Inflammatory macrophage treated with lipopolysaccharide for 4 hours (primary cell): ENCODE measurements around the gene PRSS16.
"Not testable (repeated sequence)": the region's sequence is repeated elsewhere in the genome, so short reads cannot be mapped to it uniquely, and the experiment has no call there.

Experiments used
- DNase-seq: peaks from one replicate; pipeline ENCODE4 v3.0.0-alpha.2; 2020

Gene PRSS16

DNA sequence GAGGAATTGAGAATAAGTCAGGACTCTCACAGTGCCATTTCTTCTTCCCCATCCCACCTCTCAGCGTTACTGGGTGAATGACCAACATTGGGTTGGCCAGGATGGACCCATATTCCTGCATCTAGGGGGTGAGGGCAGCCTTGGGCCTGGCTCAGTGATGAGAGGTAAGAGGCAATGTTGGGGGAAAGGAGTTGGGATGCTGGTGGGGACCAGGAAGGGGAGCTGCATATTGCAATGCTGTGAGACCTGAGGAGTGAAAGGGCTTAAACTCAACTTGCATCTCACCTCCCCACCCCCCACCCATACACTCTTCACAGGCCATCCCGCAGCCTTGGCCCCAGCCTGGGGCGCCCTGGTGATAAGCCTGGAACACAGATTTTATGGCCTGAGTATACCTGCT is 1.3 kb downstream of the PRSS16 start:
- DNase-seq = no peak

DNA sequence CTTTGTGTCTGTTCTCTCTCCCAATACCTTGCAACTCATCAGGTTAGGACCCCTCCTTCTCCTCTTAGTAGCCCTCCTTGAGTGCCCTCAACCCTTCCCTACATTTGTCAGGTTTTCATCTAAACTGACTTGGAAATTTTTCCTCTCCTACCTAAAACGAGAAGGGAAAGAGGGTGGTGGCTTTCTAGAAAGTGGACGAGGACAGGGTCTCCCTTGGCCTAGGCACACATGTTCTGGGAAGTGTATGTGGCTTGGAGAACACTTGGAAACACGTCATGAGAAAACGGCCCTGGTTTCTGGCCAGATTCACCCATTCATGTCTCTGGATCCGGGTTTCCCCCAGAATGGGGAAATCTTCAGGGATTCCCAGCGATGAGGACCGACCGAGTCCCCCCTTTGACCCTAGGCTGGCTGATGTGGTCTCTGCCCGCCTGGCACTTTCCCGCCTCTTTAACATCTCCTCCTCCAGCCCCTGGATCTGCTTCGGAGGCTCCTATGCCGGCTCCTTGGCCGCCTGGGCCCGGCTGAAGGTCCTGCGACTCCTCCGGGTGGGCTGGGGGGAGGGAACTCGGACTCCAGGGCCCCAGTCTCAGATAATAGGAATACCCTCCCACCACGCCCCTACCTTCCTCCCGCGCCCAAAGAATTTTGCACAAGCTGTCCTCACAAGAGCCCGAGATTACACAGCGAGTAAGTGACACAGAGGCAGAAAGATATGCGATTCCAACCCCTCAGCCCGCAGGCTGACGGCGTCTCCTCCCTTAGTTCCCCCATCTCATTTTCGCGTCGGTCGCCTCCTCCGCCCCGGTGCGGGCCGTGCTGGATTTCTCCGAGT is 3.0 kb downstream of the PRSS16 start:
- DNase-seq = no peak

DNA sequence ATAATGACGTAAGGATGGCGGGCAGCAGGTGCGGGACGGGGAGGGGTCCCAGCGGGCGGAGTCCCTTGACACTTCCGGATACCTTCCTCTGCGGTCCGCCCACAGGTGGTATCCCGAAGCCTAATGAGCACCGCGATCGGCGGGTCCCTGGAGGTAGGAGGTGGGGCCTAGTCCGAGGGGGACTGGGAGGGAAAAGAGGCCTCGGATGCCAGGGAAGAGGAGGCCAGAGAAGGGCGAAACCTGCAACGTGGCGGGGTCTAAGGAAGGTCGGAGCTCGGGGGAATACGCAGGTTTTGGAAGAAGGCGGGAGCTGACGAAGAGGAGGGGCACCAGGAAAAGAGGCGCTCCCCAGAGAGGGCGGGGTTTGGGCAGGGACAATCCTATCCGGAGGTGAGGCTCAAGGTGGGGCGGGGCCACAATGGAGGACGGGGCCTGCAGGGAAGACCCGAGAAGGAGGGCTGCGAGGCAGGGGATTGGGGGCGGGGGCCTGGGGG is 3.7 kb downstream of the PRSS16 start:
- no peak for DNase-seq

DNA sequence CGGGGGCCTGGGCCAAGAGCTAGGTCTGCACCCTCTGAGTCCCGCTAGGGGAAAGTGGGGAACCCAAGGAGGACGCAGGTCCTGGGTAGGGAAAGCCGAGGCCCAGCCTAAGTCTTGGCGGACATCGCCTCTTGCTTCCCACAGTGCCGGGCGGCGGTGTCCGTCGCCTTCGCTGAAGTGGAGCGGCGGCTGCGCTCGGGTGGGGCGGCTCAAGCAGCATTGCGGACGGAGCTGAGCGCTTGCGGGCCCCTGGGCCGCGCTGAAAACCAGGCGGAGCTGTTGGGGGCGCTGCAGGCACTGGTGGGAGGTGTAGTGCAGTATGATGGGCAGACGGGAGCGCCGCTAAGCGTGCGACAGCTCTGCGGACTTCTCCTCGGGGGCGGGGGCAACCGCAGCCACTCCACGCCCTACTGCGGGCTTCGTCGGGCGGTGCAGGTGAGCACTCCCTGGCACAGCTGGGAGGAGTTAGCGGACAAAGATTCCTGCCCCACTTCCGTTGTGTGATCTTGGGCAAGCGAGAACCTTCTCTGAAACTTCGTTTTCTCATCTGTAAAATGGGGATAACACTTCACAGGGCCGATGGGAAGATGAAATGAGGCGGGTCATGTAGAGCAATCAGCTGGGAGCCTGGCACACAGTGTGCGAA is 4.2 kb downstream of the PRSS16 start:
- no peak for DNase-seq

DNA sequence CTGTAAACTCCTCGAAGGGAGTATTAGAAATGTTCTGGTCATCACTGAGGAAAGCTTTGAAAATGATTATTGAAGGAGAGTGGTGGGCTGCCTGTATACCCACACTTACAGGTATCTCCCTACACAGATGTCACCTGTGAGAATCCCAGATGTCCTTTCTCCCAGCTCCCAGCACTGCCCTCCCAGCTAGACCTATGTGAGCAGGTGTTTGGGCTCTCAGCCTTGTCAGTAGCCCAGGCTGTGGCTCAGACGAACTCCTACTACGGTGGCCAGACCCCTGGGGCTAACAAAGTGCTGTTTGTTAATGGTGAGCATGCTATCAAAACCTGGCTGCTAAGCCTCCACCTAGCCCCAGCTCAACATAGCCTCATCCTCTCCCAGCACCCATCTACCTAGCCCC is 7.1 kb downstream of the PRSS16 start:
- no peak for DNase-seq

DNA sequence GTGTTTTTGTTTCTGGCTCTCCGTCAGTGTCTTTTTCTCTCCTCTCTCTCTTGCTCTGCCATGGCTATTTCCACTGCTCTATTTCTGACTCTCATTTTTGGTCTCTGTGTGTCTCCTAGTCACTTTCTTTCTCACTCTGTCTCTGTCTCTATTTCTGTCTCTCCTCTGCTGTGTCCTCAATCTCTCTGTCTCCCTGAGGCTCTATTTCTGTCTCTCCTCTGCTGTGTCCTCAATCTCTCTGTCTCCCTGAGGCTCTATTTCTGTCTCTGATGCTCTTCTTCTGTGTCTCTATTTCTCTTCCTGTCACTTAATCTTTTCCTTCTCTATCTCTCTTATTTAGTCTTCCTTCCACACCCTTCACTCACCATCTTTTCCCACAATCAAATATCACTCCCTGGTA is 8.4 kb downstream of the PRSS16 start:
- no peak for DNase-seq

DNA sequence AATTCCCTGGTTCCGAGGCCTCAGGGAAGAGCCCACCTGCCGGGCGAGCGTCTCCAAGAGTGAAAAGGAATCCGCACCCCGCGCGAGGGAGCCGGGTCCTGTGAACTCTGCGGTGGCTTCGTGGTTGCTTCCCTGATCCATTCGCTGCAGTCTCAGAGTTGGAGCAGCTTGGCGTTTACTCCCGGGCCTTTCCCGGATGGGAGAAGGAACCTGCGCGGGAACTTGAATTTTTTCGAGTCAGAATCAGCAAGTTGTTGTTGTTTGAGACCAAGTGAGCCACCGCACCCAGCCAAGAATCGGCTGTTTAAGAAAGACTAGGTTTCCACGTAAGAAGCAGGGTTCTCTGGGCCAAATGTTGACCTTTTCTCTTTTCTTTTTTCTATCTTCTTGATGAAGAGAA is 12.9 kb downstream of the PRSS16 start:
- no peak for DNase-seq

DNA sequence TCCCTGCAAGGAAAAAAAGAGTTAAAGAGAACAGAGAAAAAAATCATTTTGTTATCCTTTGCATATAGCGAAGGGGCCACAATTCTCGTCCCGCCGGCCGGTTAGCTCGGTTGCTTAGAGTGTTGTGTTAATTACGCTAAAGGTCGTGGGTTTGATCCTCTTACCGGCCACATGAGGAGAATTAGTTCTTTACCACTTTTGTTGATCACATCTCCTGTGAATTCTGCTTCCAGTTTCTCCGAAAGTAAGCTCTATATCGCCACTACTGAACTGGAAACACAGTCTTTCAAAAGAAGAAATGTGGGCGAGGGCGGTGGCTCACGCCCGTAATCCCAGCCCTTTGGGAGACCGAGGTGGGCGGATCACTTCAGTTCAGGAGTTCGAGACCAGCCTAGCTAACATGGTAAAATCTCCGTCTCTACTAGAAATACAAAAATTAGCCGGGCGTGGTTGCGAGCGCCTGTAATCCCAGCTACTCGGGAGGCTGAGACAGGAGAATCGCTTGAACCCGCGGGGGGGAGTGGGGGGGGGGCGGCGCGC is 13.4 kb downstream of the PRSS16 start:
- no peak for DNase-seq

DNA sequence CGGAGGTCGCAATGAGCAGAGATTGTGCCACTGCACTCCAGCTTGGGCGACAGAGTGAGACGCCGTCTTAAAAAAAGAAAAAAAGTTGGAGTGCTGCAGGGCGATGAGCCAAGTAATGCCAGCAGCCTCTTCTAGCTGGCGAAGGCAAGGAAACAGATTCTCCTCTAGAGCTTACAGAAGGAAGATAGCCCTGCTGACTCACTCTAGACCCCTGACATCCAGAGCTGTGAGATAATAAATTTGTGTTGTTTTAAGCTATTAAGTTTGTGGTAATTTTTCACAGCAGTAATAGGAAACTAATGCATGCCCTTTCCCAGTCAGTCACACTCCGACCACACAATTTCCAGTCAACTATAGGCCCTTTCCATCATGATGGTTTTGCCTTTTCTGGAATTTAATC is 16.4 kb downstream of the PRSS16 start:
- no peak for DNase-seq

DNA sequence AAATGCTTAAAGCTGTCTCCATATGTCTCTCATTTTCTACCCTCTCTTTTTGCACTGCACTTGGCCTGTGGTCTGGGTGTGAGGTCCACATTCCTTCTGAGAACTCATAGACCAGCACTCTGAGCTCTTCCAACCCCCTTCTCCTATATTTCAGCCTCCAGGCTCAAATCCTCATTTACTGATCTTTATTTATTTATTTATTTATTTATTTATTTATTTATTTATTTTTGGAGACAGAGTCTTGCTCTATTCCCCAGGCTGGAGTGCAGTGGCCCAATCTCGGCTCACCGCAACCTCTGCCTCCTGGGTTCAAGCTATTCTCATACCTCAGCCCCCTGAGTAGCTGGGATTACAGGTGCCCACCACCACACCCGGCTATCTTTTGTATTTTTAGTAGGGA is 19.5 kb downstream of the PRSS16 start:
- DNase-seq = not testable (repeated sequence)

DNA sequence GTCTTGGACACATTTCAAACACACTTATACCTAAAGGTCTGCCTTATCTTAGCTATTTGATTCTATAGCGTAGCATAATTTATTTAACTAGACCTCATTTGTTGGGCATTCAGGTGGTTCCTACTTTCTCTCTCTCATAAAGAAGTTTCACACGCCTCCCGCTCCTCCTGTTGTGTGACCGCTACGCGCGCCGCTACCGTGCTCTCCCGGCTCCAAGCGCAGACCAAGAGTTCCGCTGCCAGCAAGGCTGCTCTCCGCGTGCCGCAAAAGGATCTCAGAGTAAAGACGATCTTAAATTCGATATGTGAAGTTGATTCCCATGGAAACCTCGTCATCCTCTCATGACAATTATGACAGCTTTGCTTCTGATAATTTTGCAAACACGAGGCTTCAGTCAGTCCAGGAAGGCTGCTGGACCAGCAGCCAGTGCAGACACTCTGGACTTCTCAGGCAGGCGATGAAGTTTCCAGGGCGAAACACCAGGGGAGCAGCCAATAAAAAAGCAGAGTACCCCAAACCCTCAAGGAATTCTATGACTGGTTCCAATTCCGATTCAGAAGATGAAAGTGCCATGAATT is 20.4 kb downstream of the PRSS16 start:
- DNase-seq = no peak

DNA sequence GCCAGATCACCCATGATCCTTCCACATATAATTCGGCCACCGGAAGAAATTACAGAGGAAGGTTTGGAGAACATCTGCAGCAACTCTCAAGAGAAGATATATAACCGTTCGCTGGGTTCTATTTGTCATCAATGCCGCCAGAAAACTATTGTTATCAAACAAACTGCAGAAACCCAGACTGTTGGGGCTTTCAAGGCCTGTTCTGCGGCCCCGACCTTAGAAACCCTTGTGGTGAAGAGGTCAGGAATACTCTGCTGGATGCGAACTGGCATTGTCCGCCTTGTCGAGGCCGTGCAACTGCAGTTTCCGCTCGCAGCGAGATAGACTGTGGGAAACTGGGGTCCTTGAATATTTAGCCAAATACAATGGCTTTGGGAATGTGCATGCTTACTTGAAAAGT is 21.3 kb downstream of the PRSS16 start:
- no peak for DNase-seq

DNA sequence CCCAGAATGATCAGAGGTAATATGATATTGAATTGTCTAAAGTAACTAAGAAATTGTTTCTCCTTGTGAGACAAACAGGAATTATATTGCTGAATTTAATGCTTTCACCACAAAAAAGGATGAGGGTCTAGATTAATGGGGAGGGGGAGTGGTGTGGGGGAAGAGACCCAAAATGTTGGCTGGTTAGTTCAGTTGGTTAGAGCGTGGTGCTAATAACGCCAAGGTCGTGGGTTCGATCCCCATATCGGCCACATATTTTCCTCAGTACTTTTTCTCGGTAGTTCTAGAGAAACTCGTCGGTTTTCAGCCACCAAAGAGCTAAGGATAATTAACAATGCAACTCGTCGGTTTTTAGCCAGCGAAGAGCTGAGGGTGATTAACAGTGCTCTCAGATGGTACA is 26.3 kb downstream of the PRSS16 start:
- DNase-seq = no peak

DNA sequence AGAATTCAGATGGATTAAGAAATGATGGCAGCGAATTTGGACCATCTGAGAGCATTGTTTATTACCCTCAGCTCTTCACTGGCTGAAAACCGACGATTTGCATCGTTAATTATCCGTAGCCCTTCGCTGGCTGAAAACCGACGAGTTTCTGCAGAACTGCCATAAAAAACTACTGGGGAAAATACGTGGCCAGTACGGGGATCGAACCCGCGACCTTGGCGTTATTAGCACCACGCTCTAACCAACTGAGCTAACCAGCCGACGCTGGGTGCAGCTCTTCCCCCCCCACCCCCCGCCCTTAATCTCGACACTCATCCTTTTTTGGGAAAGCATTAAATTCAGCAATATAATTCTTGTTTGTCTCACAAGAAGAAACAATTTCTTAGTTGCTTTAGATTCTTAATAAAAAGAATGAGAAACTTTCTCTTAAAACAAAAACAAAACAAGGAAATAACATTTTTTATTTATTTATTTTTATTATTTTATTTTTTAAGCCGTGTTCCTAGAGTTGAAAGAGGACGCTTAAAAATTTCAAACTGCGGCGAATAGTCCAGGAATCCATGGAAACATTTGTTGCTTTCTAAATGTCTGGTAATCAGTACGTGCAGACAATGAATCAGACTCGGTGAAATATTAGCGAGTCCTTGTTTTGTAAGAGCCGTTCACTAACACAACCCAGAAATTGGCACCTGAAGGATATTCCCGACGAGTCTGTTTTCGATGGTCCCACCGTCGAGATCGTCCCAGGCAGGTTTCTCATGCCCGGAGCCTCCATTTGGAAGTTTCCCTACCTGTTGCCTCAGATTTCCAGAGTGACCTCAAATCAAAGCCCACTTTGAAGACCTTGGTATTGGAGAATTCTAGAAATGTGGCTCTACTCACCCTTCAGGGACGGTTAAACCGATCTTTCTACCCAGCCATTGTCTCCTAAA is 27.8 kb downstream of the PRSS16 start:
- DNase-seq = no peak

DNA sequence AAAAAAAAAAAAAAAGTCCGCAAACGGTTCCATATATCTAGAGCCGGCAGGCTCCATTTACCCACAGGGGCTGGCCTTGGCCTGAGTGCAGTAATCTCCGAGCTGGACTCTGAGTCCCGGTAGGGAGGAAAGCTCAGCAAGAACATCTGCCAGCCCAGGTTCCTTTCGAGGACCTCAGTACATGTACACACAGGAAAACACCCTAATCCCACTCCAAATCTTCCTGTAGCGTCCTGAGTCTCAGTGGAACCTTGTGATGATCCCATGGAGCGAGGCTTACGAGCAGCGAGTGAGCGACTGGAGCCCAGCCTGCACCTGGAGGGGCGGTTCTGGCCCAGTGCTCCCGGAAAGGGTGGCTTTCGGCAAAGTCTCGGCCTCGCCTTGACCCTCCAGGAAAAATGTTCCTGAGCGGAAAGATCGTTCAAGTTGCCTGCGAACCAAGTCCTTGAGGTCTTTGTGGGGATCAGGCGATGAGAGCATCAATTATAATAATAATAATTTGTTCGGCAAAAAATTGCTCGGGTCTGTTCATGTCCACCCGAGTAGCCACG is 32.1 kb downstream of the PRSS16 start:
- no peak for DNase-seq

DNA sequence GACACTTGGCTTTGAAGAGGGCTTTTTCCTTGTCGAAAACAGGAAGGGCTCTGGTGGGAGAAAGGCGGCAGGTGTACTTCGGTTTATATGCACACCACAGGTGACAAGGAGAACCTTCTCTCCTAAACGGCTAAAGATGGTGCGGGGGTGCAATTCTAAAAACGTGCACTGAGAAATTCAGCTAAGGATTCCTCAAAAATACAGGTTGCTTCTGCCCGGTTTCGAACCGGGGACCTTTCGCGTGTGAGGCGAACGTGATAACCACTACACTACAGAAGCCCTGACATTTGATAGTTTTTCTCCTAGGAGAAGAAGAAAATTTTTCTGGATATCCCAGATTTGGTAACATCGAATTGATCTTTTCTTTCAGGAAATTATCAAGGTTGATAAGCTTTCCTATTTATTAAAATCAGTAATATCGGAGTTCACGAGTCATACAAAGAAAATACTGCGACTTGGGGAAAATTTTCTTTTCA is 32.6 kb downstream of the PRSS16 start:
- DNase-seq = no peak

DNA sequence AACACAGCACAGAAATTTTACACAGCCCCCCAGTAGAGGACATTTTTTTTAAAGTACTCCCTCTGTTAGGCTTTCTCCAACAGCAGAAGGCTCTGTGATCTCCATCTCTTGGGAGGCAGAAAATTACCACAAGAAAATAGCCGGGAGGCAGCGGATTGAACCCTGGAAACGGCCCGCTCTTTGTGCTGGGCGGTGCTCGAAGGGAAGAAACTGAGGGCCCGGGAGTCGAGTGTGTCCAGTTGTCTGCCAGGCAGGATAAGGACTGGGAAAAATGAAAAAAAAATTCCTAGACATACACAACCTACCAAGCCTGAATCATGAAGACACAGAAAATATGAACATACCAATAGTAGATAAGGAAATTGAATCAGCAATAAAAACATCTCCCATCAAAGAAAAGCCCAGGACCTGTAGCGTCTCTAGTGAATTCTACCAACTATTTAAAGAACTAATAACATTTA is 33.1 kb downstream of the PRSS16 start:
- no peak for DNase-seq

DNA sequence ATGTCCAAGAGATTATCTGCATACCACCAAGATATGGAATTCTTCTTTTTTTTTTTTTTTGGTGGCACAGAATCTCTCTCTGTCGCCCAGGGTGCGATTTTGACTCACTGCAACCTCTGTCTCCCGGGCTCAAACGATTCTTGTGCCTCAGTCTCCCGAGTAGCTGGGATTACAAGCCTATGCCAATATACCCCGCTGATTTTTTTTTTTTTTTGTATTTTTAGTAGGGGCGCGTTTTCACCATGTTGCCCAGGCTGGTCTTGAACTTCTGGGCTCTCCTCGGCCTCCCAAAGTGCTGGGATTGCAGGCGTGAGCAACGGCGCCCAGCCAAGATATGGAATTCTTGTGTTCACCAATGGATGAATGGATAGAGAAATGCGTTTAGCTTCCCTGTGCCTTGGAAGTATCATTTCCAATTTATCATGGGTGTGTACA is 33.6 kb downstream of the PRSS16 start:
- no peak for DNase-seq

DNA sequence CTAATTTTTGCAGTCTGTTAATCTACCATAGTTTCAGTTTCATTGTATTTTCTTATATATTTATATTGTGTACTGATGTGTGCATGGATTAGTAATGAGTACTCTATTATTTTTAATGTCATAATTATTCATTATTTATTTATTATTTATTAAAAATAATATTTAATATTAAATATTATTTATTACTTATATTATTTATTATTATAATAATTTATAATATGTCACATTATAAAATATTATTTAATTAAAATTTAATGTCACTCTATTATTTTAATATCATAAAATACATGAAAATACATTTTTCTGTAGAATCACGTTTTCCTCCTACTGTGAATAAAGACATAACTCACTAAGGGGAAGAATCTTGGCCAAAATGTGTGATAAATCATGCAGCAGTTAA is 34.1 kb downstream of the PRSS16 start:
- DNase-seq = no peak

DNA sequence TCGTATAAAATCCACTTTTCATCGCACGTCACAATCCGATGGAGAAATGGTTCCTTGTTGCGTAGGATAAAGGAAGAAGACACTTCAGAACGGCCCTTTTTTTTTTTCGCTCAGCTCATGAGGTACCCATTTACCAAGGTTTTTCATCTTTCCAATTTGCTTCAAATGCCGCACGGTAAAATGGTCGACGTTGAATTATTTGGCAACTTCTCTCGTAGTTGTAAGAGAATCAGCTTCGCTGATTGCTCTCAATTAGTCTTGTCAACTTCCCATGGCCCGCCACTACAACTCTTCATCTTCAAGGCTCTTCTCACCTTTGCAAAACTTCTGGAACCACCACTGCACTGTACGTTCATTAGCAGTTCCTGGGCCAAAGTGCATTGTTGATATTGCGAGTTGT is 35.8 kb downstream of the PRSS16 start:
- DNase-seq = no peak

DNA sequence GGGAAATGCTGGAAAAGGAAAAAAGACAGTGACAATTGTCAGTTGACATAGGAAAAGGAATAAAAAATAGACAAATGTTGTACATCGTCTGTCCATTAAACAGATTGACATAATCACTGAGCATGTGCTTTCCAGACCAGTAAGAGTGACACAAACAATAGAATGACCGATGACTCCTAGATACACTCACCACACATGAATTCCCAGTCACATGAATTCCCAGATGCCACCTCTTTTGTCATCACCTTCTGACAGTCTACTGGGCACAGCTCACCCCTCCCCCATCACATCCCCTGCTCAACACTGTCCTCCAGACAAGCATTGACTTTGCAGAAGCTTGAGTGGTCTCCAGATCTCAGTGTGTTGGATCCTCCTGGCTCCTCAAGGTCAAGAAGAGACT is 38.6 kb downstream of the PRSS16 start:
- no peak for DNase-seq

DNA sequence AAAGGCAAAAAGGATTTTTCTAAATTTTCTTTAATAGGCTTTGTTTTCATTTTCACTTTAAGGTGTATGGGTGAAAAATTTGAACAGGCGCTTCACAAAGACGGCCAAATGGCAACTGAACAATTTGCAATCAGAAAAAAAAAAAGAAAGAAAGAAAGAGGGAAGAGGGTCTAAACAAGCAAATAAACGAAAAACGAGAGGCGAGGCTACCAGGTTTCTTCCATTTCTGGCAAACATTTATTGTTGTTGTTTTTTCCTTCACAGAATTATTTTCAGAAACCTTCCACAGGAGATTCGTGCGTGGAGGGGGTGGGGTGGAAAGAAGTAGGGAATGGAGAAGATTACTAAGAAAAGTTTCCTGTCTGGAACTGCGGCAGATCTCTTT is 40.2 kb downstream of the PRSS16 start:
- no peak for DNase-seq
